DOHH2 (cell line): ENCODE results near the gene ADAMTS15.

Experiments used
- H3F3A ChIP-seq: fragments of 200-600 bp; sonication (generic), shearing (Covaris generic); 2 replicates; pipeline ENCODE4 v1.6.0; 2016; ENCODE audit warnings: antibody characterized with exemption, mild to moderate bottlenecking; ENCODE audit not compliant: control insufficient read depth, insufficient read depth
- H3K27ac ChIP-seq: fragments of 200-600 bp; sonication (generic); 2 replicates; pipeline ENCODE4 v1.5.1; 2014; ENCODE audit warnings: low read depth, mild to moderate bottlenecking, low read length, moderate library complexity
- H3K27me3 ChIP-seq: fragments of 200-600 bp; sonication (generic); 2 replicates; pipeline ENCODE4 v1.6.1; 2014; ENCODE audit warnings: mild to moderate bottlenecking, low read length, mixed read lengths; ENCODE audit not compliant: control insufficient read depth
- H3K36me3 ChIP-seq: fragments of 200-600 bp; sonication (generic); 2 replicates; pipeline ENCODE4 v1.6.1; 2014; ENCODE audit warnings: mild to moderate bottlenecking, low read length, moderate library complexity, mixed read lengths; ENCODE audit not compliant: control insufficient read depth
- H3K4me1 ChIP-seq: fragments of 200-600 bp; sonication (generic); 2 replicates; pipeline ENCODE4 v1.6.1; 2014; ENCODE audit warnings: mild to moderate bottlenecking, low read length, mixed read lengths; ENCODE audit not compliant: control insufficient read depth
- H3K4me2 ChIP-seq: fragments of 200-600 bp; sonication (generic); 2 replicates; pipeline ENCODE4 v1.6.0; 2014; ENCODE audit warnings: mild to moderate bottlenecking, low read length, moderate library complexity
- H3K4me3 ChIP-seq: fragments of 200-600 bp; sonication (generic); 2 replicates; pipeline ENCODE4 v1.5.1; 2014; ENCODE audit warnings: mild to moderate bottlenecking, low read length, mixed read lengths
- H3K79me2 ChIP-seq: fragments of 200-600 bp; sonication (generic); 2 replicates; pipeline ENCODE4 v1.6.1; 2014; ENCODE audit warnings: mild to moderate bottlenecking, low read length, mixed read lengths; ENCODE audit not compliant: control insufficient read depth
- H3K9me2 ChIP-seq: fragments of 200-600 bp; sonication (generic); replicated peaks from 2 replicates; pipeline ENCODE4 v1.6.1; 2014; ENCODE audit warnings: mild to moderate bottlenecking, low read length, mixed read lengths; ENCODE audit not compliant: control insufficient read depth
- H3K9me3 ChIP-seq: fragments of 200-600 bp; sonication (generic); 2 replicates; pipeline ENCODE4 v1.6.1; 2014; ENCODE audit warnings: antibody characterized with exemption, low read length, mixed read lengths; ENCODE audit not compliant: control insufficient read depth, insufficient read depth
- H4K20me1 ChIP-seq: fragments of 200-600 bp; sonication (generic); 2 replicates; pipeline ENCODE4 v1.6.0; 2014; ENCODE audit warnings: low read depth, mild to moderate bottlenecking, antibody characterized with exemption, low read length, moderate library complexity; ENCODE audit not compliant: control insufficient read depth, insufficient read depth
- CTCF ChIP-seq: fragments of 200-600 bp; sonication (generic); IDR thresholded peaks from one replicate; pipeline ENCODE4 v1.5.1; 2014; ENCODE audit warnings: antibody characterized with exemption, mild to moderate bottlenecking, low read depth, low read length; ENCODE audit not compliant: poor library complexity, severe bottlenecking
- EZH2phosphoT487 ChIP-seq: fragments of 200-600 bp; sonication (generic); IDR thresholded peaks from 2 replicates; pipeline ENCODE4 v1.6.1; 2017; ENCODE audit warnings: borderline replicate concordance, mild to moderate bottlenecking, antibody characterized with exemption, low read length, moderate library complexity, mixed read lengths

The ADAMTS15 gene

DNA sequence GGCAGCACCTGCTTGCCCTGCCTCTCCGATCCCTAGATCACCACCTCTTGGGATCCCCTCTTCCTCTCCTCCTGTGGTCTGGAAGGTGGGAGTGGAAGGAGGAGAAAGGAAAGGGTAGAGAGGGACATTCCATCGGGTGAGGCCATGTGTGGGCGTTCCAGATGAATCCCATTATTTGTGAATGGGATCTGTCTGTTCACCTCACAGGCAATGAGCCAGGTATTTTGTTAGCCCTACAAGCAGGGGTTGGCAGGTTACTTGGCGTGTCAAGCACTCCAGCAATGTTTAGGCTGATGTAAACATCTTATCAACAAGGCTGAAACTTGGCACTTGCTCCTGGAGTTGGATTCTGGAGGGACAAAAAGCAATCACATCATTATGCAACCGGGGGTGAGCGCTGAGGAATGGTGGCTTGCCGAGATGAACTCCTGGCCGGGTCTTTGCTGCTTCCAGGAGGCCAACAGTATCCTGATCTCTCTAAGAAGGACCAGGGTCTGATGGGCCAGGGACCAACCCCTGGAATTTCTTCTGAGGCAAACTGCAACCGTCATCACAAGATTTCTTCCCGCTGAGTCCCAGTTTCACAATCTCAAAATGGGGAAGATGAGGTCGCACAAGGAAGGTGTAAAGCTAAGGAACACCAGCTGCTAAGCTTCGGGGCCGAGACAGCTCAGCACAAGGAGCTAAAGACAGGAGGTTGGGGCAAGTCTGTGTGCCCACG, 27.8 kb upstream of the ADAMTS15 start:
- Histone ChIP-seq H4K20me1 (no peaks in the 10 kb centered on the region), H3K27me3 (peaks cover 21% of the 10 kb centered on the region), H3K27ac (no peak overlapping the region), H3K36me3 (no peaks in the 10 kb centered on the region), H3F3A (no peaks in the 10 kb centered on the region), H3K4me3 (no peak overlapping the region), H3K79me2 (no peaks in the 10 kb centered on the region), H3K4me1 (no peaks in the 10 kb centered on the region), H3K4me2 (no peak overlapping the region), H3K9me2 (no peaks in the 10 kb centered on the region), H3K9me3 (no peaks in the 10 kb centered on the region)
- no peak for TF ChIP-seq CTCF
- TF ChIP-seq EZH2phosphoT487 = no peak

- no peak for TF ChIP-seq EZH2phosphoT487
- no peaks in the 10 kb centered on the region for H3K9me2 ChIP-seq
- H3K27me3 ChIP-seq = peaks cover 23% of the 10 kb centered on the region
- no peaks in the 10 kb centered on the region for H3K4me1 ChIP-seq
- no peaks in the 10 kb centered on the region for H3K36me3 ChIP-seq
- H3K4me3 ChIP-seq = no peak overlapping the region
- H3K9me3 ChIP-seq = no peaks in the 10 kb centered on the region
- no peak overlapping the region for H3K27ac ChIP-seq
- no peaks in the 10 kb centered on the region for H3F3A ChIP-seq
- H3K4me2 ChIP-seq = no peak overlapping the region
- no peaks in the 10 kb centered on the region for H4K20me1 ChIP-seq
- H3K79me2 ChIP-seq = no peaks in the 10 kb centered on the region
Observed at GRCh38 chr11:130421199-130421585, 27.3 kb upstream of the ADAMTS15 start.

GRCh38 chr11:130421697-130422096, 26.7 kb upstream of the ADAMTS15 start:
- H3K36me3 ChIP-seq = no peaks in the 10 kb centered on the region
- H3K4me1 ChIP-seq = no peaks in the 10 kb centered on the region
- TF ChIP-seq EZH2phosphoT487 = no peak
- no peak for TF ChIP-seq CTCF
- peaks cover 27% of the 10 kb centered on the region for H3K27me3 ChIP-seq
- H4K20me1 ChIP-seq = no peaks in the 10 kb centered on the region
- H3K79me2 ChIP-seq = no peaks in the 10 kb centered on the region
- no peaks in the 10 kb centered on the region for H3K9me3 ChIP-seq
- H3K4me2 ChIP-seq = no peak overlapping the region
- no peak overlapping the region for H3K4me3 ChIP-seq
- no peaks in the 10 kb centered on the region for H3K9me2 ChIP-seq
- no peaks in the 10 kb centered on the region for H3F3A ChIP-seq
- no peak overlapping the region for H3K27ac ChIP-seq

DNA sequence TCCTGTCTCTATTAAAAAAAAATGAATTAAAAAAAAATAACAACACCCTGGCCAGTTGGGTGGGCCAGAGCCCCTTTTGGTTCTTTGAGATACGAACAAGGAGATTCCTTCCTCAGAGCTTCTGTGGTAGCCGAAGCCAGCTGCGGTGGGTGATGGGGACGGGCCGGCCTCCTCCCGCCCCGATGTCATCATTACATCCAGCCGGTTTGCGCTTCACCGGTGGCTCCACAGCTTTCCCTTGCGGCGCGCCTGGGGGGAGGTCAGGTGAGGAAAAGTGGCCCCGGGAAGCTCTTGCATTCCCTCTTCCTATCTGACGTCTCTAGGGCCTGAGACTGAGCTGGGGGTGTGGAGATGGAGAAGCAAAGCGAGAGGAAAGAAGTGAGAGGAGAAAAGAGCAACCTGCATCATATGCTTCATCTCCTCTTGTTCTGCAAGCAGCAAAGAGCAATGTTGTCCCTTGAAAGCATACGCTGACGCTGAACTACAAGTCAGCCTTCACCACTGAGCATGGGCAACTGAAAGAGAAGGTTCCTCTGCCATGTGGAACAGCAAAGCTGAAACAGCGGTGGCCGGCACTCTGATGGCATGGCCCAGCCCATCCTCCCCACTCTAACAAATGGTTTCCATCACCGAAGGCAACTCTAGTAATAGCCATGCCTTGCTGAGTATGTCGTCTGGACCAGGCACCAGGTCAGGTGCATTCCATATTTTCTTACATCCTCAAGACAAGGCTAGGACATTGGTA, 26.0 kb upstream of the ADAMTS15 start:
- no peak overlapping the region for H3K4me3 ChIP-seq
- H3K9me3 ChIP-seq = no peaks in the 10 kb centered on the region
- no peaks in the 10 kb centered on the region for H3K79me2 ChIP-seq
- no peaks in the 10 kb centered on the region for H4K20me1 ChIP-seq
- no peaks in the 10 kb centered on the region for H3F3A ChIP-seq
- H3K27me3 ChIP-seq = peaks cover 34% of the 10 kb centered on the region
- no peaks in the 10 kb centered on the region for H3K9me2 ChIP-seq
- H3K27ac ChIP-seq = no peak overlapping the region
- no peak overlapping the region for H3K4me2 ChIP-seq
- no peaks in the 10 kb centered on the region for H3K4me1 ChIP-seq
- no peaks in the 10 kb centered on the region for H3K36me3 ChIP-seq
- no peak for TF ChIP-seq CTCF
- TF ChIP-seq EZH2phosphoT487 = no peak
